Kidney capillary endothelial cell (primary cell): Measurements from ENCODE around the gene MUC6.
"Not testable (repeated sequence)": the region's sequence is repeated elsewhere in the genome, so short reads cannot be mapped to it uniquely, and the experiment has no call there.

Experiments
- DNase-seq: peaks from one replicate; pipeline ENCODE4 v3.0.0-alpha.2; 2018; ENCODE audit warnings: low spot score

MUC6 gene

DNA sequence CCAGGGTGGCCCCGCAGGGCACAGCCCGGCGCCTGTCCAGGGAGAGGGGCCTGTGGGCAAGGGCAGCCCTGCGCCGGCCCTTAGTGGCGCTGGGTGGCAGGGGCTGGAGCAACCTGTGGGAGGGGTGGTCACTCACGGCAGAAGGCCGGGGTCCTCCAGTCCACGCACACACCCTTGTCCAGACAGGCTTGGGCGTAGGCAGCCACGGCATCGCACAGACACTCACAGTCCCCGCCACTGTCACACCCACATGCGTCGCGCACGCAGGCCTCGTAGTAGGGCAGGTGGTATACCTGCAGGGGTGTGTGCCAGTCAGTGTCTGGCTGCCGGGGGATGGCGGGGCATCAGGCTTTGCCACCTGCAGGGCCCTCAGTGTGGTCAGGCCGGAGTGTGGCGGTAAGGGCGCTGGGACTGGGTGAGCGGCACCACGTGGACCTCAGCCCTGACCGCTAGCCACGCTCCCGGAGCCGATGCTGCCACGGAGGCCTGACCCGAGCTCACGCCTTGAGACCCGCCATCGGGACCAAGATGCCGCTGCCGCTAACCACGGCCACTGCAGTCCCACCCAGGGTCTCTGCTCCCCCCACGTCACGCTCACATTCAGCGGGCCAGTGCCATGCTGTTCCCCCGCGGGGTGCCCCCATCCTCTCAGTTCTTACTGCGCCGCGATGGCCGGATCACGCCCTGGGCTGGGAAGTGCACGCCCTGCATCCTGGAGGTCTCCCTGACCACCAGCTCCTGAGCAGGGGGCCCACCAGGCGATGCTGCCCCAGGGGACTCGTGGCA is 12.5 kb downstream of the MUC6 start:
- DNase-seq = no peak

DNA sequence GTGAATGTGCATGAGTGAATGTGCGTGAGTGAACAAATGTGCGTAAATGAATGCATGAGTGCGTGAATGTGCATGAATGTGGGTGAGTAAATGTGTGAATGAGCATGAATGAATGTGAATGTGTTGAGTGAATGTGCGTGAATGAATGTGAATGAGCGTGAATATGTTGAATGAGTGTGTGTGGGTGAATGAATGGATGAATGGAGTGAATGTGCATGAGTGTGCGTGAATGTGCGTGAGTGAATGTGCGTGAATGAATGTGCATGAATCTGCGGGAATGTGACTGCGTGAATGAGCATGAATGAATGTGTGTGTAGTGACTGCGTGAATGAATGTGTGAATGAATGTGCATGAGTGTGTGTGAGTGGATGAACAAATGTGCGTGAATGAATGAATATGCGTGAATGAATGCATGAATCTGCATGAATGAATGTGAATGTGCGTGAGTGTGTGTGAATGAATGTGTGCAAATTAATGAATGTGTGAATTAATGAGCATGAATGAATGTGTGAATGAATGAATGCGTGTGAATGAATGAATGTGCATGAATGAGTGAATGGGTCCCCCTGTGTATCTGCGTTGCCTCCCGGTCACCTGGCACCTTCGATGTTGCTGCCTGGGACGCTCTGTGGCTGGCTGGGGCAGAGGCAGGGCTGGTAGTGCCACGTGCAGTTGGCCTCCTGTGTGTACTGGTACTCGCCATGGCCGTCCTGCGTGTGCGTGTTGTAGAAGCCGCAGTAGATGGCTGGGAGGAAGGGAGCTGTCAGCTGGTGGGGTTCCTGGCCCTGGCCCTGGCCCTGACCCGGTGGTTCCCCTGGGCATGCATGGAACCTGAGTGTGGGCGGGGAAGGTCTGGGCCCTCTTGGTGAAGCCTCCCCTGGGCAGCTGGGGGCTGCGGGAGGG is 13.4 kb downstream of the MUC6 start:
- no peak for DNase-seq

DNA sequence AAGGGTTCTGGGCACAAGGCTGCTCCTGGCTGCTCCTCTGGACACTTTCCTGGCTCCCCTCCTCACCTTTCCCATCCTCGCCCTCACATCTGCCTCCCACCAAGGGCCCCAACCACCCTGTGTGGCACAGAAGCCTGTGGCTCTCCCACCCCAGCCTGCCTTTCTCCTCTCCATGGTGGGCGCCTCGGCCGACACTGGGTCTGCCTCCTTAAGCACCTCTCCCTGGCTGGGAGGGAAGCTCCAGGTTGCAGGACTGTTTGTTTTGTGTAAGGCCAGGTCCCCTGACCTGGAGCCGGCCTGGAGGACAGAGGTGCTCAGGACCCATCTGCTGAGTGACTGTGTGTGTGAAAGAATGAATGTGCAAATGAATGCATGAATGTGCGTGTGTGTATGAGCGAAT is 14.1 kb downstream of the MUC6 start:
- DNase-seq = no peak

GRCh38 chr11:1020211-1020905 is 16.2 kb downstream of the MUC6 start:
- no peak for DNase-seq

GRCh38 chr11:1019321-1019910 is 17.1 kb downstream of the MUC6 start:
- DNase-seq = no peak

- DNase-seq = no peak
These were observed 18.4 kb downstream of the MUC6 start for GRCh38 chr11:1018091-1018490.

DNA sequence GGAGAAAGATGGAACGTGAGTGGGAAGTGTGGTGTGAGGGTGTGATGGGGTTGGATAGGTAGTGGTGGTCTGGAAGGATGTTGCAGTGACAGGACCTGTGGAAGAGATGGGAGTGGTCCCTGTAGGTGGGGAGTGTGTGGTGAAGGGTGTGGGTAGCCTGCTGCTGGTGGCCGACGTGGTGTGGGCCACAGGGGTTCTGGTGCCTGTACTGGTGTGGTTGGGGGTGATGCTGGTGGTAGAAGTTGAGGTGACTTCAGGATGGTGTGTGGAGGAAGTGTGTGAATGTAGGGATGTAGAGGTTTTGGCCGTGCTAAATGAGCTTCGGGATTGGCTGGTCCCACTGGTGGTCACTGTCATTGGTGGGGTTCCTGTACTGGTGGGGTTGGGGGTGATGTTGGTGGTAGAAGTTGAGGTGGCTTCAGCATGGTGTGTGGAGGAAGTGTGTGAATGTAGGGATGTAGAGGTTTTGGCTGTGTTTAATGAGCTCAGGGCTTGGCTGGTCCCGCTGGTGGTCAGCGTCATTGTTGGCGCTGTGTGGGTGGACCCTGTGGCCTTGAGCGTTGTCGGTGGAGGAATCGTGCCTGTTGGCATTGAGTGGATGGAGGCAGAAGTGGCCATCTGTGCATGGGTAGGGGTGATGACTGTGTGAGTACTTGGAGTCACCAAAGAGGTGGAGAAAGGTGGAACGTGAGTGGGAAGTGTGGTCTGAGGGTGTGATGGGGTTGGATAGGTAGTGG is 19.1 kb downstream of the MUC6 start:
- no peak for DNase-seq

DNA sequence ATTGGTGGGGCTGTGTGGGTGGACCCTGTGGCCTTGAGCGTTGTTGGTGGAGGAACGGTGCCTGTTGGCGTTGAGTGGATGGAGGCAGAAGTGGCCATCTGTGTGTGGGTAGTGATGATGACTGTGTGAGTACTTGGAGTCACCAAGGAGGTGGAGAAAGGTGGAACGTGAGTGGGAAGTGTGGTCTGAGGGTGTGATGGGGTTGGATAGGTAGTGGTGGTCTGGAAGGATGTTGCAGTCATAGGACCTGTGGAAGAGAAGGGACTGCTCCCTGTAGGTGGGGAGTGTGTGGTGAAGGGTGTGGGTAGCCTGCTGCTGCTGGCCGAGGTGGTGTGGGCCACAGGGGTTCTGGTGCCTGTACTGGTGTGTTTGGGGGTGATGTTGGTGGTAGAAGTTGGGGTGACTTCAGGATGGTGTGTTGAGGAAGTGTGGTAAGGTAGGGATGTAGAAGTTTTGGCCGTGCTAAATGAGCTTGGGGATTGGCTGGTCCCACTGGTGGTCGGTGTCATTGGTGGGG is 19.9 kb downstream of the MUC6 start:
- DNase-seq = not testable (repeated sequence)

DNA sequence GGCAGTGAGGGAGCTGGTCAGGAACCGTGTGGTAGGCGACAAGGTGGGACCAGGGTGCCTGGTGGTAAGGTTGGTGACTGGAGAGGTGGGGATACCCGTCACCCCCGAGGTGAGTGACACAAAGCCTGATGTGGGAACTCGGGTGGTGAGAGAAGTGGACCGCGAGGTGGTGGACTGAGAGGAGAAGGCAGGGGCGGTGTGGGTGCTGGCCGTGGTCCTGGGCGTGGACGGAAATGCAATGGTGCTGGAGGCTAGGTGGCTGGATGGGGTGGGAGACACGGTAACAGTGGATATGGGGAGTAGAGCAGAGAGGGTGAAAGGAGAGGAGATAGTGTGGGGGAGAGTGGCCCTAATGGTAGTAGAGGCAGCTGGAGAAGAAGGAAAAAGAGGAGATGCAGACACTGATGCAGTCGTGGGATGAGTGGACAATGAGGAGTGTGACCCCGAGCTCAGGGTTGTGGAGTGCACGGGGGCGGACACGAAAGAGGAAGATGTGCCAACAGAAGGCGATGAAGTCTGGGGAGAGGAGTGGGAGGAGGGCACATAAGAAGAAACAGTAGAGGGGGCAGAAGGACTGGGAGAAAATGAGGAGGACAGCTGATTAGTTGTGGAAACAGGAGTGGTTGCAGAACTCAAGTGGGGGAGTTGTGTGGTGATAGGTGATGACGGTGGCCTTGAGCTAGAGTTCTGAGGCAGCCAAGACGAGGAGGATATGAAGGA is 20.5 kb downstream of the MUC6 start:
- no peak for DNase-seq

DNA sequence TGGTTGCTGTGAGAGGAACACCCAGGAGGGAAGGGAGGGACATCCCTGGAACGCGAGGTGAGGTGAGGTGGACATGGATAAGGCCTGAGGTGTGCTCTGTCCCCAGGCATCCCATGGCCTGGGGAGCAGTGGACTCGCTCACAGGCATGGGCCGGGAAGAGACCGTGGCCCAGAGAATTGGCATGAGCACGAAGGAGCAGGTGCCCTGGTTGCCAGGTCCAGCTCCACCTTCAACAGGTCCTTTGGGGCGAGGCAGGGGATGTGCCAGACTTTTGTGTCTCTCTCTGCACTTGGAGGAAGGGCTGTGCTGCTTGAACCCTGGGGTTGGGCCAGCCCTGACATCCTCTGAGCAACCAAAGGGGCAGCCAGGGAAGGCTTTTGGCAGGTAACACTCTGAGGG is 21.5 kb downstream of the MUC6 start:
- no peak for DNase-seq

- DNase-seq = no peak
These were observed 22.2 kb downstream of the MUC6 start for GRCh38 chr11:1014276-1014675.

DNA sequence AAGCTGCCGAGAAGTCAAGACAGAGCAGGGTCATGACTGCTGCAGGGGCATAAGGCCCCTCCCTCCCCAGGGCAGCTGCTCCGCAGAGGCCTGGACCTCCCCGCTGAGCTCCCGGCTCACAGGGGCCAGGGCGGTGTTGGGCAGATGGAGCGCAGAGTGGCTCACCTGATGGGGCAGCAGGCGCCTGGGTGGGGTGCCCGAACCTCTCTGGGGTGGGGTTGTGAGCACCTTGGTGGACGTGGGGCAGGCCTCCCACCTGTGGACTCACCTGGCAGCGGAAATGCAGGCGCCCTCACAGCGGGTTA is 22.9 kb downstream of the MUC6 start:
- DNase-seq = no peak

DNA sequence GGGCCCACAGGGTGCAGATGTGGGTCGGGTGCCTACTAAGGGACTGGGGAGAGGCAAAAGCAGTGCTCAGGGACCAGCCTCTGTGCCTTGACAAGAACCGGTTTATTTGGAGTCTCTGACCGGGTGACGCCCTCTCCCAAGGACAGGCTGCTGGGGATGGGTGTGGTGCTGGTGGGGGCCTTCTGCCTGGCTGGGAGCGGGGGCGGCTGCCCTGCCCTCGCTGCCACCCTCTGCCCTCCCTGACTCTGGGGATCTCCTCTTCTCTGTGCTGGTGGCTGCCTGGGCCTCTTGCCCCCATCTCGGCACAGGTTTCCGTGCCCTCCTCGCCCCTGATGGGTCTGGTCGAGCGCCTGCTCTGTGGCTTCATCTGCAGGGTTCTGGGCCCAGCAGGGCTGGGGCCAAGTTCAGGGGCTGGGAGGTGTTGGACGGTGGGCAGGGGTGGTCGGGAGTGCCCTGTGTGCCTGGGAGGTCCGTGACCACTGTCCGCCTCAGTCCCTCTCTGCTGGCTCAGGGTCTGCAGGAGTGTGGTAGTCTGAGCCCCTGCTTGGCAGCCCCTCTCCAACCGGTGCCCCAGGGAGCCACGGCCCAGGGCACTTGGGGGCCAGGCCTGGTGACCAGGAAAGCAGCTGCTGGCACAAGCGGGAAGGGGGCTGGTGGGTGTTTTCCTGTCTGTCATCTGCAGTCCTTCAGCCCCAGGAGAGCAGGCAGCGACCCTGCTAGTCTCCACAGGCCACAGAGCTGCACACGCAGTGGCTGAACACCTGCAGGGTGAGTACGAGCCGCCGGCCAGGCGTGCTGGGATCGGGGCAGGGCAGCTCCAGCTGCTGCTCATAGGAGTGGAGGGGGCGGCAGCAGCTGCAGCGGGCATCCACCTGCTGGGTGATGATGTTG is 23.5 kb downstream of the MUC6 start:
- no peak for DNase-seq

DNA sequence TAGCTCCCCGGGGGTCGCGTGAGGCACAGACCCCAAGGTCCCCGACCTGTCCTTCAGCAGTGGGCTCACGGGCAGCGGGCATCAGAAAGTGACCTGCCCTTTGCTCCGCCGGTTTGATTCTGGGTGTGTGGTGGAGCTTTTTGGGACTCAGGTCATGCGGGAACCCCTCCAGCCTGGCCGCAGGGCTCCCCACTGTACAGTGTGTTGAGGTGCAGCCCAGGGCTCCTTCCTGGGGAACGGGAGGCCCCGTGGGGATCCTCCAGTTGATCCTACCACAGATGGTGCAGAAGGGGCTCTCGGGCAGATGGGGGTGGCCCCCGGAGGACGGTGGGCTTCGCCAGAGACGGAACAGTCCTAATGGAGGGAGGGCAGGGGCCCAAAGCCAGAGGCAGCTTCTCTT is 24.2 kb downstream of the MUC6 start:
- no peak for DNase-seq

- no peak for DNase-seq
These were observed 25.2 kb downstream of the MUC6 start for GRCh38 chr11:1011320-1011698.

- DNase-seq = no peak
These were observed 25.8 kb downstream of the MUC6 start for GRCh38 chr11:1010551-1011319.

- no peak for DNase-seq
These were observed 26.5 kb downstream of the MUC6 start for GRCh38 chr11:1009991-1010390.

DNA sequence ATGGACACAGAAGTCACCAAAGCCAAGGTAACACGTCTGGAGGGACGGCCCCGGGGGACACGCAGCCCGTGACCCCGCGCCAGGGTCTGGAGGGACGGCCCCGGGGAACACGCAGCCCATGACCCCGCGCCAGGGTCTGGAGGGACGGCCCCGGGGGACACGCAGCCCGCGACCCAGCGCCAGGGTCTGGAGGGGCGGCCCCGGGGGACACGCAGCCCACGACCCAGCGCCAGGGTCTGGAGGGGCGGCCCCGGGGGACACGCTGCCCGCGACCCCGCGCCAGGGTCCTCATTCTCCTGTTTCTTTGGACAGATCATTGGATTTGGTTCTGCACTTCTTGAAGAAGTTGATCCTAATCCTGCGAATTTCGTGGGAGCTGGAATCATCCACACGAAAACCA is 27.1 kb downstream of the MUC6 start:
- no peak for DNase-seq

- DNase-seq = no peak
These were observed 27.7 kb downstream of the MUC6 start for GRCh38 chr11:1008803-1009145.
